ENCODE results near the gene GLT1D1.

The GLT1D1 gene

DNA sequence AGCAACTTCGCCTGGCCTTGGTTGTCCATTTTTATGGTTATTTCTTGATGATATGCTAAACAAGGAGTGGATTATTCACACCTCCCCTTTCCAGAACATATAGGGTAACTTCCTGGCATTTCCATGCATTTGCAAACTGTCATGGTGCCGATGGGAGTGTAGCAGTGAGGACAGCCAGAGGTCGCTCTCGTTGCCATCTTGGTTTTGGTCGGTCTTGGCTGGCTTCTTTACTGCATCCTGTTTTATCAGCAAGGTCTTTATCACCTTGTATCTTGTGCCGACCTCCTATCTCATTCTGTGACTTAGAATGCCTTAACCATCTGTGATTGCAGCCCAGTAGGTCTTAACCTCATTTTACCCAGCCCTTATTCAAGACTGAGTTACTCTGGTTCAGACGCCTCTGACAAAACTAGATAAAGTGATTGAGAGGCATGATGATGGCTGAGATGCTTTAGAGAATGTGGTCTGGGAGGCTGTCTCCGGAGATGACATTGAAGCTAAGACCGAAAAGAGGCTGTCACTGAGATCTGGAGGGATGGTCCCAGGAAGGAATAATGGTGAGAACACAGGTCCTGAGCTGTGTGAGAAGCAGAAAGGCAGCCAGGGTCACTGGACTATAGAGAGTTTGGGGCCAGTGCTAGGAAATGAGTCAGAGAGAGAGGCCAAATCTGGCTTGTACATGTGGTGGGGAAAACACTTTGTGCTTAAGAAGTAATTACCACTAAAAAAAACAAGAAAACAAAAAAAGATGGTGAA, 2.9 kb downstream of the GLT1D1 start:
- no peak for DNase-seq (ENCODE audit: low spot score)

DNA sequence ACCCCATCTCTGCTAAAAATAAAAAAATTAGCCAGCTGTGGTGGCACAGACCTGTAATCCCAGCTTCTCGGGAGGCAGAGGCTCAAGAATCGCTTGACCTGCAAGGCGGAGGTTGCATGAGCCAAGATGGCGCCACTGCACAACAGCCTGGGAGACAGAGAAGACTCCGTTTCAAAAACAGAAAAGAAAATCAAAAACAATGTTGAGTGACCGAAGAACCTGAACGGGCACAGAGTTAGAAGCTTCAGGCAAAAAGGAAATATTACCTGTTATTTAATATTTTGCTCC, 3.5 kb downstream of the GLT1D1 start:
- no peak for DNase-seq (ENCODE audit: low spot score)

DNA sequence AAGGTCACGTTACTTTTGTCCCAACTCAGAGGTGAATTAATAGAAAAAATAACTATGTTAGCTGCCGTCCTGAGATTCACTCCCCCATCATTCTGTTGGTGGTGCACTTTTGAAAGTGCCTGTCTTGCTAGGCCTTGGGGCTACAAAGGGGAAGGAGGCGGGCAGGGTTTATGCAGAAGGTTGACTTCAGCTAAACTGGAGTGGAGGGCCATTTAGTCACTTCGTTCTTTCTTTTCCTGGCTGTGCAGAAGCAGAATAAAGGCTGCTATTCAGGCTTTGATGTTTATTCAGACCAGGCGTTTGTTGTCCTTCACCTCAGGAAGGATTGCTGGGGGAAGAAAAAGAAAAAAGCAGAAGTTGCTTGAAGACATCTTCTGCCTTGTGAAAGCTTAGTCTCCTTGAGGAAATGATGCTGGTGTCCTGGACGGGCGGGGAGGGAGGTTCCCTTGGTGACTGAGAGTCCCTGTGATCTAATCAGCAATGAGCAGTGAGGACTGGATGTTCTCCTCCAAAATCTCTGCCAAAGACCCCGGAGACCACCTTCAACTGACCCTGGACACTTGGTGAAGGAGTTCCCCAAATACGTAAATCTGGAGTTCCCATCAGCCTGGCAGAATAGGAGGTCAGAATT, 4.0 kb downstream of the GLT1D1 start:
- no peak for DNase-seq (ENCODE audit: low spot score)

DNA sequence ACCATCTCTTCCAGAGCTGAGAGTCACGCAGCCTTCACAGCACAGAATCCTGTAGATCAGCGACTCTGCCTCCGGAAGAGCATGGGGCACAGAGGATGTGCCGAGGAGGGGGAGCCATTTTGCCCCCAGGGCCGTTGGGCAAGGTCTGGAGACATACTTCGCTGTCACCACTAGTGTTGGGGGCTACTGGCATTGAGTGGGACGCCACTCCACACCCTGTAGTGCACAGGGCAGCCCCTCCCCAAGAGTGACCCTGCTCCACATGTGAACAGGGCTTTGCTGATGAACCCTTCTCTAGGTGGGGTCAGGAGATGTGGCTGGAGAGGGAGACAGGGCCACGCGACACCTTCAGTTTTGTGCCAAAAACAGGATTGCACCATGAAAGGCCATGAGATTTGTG, 6.0 kb downstream of the GLT1D1 start:
- no peak for DNase-seq (ENCODE audit: low spot score)

DNA sequence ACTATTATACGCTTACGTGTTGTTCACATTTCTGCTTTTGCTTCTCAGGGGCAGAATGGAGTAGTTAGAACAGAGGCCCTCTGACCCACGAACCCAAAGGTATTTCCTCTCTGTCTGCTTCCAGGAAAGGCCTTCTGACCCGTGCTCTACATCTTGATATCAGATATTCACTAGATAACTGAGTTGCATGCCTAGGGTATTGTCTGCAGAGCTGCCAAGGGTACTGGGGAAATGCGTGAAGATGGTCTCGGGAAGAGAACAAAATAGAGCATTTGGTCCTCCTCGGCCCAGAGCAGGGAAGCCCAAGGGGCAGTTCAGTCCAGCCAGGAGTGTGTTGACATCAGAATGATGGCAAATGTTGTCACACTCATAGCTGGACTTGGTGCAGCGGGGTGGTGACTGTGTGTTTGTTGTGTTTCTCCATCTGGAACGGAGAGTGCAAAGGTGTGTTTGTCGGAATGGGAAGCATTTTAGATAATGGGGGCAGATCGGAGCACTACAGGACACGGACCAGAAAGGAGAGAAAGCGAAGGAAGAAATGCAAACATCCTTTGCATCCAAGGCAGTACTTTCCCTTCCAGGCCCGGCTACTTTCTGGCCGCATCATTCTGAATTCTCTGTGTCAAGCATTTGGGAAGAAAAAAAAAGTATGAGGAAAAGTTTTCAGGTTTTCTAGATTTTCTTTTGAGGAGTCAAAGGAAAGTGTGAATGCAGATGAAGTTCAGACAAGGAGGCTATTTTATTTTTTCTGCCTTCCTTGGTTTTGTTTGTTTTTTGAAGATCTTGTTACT, 8.1 kb downstream of the GLT1D1 start:
- DNase-seq (ENCODE audit: low spot score): no peak

DNA sequence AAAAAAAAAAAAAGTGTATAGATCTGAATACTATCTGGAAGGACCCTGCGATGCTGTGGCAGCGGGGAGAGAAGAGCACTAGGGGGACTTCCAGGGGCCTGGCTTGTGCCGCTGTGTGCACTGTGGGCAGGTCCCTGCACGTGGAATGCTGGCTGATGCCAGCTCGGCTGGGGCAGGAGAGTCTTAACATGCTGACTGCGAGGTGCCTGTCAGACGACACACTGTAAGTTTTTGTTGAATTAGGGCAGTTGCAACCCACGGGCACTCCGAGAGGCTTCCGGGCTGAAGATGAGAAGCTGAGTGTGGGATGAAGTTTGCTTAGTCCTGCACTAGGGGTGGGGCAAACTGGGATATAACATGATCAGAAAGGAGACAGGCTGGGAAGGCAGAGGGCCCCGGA, 10.7 kb downstream of the GLT1D1 start:
- no peak for DNase-seq (ENCODE audit: low spot score)

DNA sequence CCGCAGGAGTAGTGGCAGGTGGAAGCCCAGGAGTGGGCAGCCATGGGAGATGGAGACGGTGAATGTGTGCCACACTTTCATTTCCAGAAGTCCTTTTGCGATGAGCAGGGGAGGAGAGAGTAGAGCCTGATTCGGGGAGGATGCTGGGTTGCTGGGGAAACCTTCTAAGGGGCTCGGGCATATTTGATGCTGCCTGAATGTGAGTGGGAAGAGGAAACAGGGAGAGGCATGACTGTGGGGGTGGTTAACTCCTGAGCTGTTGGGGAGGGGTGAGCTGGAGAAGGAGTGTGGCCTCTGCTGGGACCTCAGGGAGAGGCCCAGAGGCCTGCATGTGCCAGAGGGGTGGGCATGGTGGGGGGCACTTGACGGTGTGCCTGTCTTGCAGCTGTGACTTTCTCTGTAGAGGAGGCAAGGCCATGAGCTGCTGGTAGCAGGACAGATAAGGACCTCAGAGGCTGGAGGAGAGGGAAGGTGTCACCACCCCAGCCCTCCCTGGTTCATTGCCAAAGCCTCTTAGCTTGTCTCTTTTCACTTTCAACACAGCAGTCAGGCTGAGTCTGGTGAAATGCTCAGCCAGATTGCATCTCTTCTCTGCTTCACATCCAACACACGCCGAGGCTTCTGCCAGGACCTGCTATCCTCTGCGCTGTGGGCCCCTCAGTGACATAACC, 11.4 kb downstream of the GLT1D1 start:
- no peak for DNase-seq (ENCODE audit: low spot score)

DNA sequence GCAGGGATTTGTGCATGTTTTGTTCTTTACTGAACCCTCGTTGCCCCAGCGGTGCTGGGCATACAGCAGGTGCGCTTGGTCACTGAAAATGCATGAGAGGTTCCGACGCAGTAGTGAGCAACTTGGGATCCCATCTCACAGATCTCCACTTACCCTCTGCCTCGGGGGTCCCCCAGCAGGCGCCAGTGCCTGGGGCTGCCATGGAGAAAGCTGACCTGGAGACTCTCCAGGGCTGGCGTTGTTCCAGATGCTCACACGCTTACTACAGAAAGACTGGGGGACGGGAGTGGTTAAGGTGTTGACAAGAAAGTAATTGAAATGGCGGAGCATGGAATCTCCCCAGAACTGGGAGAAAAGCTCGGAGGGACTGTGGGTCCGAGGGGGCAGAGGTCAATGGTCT, 14.2 kb downstream of the GLT1D1 start:
- DNase-seq (ENCODE audit: low spot score): no peak

DNA sequence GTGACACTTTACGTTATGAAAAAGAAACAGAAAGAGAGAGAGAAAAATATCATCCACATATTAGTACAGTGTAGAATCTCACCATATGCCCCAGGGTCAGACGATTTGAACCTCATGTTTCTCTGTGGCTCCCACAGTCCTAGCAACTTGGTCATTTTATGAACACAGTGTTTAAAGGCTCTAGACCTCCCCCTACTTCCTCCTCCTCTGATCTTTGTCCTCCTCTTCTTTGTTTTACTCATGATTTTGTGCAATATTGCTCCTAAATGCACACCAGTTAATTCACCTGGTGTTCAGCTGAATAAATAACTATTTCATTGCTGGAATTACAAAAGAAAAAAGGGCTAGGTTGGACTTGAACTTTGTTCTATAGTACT, 18.2 kb downstream of the GLT1D1 start:
- no peak for DNase-seq (ENCODE audit: low spot score)

DNA sequence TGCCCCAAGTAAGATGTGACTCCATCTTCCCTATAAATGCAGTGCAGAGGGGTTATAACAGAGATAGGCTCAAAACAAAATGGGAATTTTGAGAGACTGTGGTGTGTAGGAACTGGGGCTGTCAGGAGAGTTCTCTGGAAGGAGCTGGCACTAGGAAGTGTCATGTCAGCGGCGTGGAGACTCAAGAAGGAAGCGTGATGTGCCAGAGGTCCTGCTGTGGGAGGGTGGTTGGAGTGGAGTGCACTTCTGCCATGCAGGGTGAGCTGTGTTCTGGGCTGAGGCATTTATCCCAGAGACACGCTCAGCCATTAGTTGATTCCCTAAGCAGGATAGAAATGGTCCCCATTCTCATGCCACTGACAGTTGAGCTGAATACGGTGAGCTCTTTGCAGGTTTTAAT, 19.0 kb downstream of the GLT1D1 start:
- no peak for DNase-seq (ENCODE audit: low spot score)

DNA sequence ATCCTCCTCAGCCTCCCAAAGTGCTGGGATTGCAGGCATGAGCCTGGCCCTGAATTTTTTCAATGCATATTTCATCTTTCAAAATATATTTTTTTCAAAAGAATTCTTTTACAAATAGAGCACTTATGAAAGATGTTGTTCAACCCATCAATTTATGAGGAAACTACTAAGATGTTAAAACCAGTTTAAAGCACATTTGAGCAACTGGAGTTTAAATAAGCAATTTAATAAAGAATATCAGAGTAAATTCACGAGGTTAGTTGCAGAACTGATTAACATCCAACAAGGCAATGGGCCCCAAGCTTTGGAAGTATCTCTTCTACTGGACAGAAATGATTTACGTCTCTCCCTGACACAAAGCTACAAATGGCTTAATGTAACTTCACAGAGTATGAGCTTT, 23.3 kb downstream of the GLT1D1 start:
- DNase-seq (ENCODE audit: low spot score): no peak

DNA sequence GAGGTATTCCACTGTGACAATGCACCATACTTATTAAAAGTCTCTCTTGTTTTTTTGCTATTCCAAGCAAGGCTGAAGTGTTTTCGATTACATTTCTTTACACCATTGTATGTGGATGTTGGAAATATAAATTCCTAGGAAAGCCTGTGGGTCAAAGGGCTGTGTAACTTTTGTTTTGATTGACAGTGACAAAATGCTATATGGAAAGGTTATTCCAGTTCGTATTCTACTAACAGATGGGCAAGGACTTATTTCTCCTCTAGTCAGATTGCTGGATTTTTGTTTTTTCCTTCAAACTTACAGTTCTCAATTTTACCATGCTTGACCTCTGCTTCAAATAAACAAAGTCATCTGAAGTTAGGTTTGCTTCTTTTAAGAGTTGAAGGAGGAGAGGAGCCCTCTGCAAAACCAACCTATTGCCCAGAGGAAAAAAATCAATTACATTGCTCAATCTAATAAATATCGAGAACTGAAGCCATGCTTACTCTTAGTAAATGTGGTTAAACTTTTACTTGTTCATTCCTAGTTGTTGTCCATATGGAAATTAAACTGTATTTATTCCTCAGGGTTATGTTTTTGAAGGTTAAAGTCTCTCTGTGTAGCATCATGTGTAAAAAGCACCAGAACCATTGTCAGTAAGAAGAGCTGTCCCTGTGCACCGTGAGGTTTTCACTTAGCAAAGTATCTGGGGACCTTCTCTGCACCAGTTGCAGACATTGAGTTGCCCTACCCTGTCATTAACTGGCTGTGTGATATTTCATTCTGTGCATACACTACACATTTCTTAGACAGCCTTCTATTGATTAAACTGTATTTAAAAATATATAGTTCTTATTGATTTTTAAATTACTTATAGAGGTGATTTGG, 26.9 kb downstream of the GLT1D1 start:
- no peak for DNase-seq (ENCODE audit: low spot score)

DNA sequence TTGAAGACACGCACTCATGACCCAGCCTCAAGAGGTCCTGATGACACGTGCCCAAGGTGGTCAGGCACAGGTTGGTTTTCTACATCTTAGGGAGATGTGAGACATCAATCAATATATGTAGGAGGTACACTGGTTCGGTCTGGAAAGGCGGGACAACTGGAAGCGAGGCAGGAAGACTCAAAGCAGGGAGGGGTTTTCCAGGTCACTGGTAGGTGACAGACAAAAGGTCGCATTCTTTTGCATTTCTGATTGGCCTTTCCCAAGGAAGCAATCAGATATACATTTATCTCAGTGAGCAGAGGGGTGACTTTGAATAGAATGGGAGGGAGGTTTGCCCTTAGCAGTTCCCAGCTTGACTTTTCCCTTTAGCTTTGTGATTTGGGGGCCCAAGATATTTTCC, 38.6 kb downstream of the GLT1D1 start:
- DNase-seq (ENCODE audit: low spot score): no peak

DNA sequence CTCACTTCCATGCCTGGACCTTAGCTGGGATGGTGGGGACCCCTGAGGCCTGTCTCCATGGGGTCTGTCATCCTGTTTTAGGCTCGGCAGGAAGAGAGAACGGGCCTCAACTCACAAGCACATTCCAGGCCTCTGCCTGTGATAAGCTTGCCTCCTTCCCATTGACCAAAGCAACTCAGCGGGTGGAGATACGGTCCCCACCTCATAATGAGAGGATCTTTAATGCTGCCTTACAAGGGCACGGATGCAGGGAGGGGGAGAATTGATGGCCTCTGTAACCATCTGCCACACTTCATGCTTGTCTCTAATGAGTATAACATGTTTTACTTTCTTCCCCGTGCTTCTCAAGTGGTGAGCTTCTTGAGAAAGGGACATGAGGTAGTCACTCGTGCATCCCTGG, 50.0 kb downstream of the GLT1D1 start:
- DNase-seq (ENCODE audit: low spot score): no peak

DNA sequence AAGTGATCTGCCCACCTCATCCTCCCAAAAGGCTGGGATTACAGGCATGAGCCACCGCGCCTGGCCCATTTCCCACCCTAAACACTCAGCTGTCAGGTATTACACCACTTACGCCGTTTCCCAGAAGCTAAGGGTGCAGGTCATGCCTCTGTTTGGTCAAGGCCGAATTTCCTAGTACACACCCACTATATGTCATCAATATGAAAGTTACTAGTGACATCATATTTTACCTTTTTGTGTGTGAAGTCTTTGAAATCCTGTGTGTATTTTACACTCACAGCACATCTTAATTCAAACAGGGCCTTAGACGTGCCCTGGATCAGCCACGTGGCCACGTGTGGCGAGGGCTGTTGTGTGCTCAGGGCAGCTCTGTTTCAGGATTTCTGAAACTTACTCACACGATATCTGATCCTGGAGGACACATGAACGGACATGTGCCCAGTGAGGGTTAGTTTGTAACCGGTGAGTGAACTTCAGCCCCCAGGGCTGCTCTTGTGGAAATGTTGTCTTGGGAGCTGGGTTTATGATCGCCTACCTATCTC, 51.8 kb downstream of the GLT1D1 start:
- no peak for DNase-seq (ENCODE audit: low spot score)

DNA sequence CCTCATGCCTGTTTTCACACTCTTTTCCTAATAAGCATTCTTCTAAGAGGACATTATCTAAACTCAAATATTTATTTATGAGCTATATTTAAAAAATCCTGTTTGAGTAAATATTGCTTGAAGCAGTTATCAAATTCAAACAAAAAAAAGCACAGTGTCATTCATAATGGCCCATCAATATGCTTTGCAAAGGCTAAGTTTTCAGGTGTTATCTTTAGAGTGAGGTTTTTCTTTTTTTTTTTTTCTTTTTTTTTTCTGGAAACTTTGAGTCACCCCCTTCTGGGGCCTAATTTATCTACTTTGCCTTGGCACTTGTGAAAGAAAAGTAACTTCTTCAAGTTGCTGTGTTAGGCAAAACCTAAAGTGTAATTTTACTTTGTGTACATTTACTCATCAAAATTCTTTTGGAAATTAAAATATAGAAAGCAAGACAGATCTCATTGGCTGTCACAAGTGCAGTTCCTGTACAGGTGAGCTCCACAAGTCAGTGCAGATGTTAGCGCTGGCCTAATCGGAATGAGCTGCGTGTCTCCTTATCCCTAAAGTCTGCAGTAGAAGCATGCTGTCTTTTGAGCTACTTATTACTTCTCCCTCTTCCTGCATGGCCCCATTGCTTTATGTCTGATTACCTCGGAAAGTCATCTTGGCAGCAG, 53.3 kb downstream of the GLT1D1 start:
- DNase-seq (ENCODE audit: low spot score): no peak

DNA sequence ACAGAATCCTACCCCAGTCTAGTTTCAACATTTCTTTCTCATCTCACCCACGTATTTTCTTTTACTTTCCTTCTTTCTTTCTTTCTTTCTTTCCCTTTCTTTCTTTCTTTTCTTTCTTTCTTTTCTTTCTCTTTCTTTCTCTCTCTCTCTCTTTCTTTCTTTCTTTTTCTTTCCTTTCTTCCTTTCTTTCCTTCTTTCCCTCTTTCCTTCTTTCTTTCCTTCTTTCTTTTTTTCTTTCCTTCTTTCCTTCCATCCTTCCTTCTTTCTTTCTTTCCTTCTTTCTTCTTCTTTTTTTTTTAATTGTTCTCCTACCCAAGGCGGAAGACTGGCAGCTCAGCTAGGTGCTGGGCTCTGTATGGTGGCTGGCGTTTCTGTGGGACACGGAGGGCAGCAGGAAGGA, 55.0 kb downstream of the GLT1D1 start:
- no peak for DNase-seq (ENCODE audit: low spot score)

DNA sequence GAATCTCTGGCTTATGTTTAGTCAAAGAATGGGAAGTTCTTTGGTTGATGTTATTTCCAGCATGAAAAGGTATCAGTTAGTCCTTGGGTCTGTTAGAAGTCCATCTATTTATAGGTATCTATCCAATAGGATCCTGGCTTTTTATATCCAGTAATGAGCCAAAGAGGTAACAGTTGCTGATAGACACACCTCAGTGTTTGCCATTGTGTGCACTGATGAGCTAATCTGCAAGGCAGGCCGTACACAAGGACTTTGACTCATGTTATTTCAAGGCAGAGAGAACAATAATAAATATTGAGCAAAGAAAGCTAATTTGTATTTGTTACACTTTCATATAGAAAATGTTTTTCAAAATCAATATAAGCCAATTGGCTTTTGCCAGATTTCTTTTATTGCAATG, 56.4 kb downstream of the GLT1D1 start:
- DNase-seq (ENCODE audit: low spot score): no peak

DNA sequence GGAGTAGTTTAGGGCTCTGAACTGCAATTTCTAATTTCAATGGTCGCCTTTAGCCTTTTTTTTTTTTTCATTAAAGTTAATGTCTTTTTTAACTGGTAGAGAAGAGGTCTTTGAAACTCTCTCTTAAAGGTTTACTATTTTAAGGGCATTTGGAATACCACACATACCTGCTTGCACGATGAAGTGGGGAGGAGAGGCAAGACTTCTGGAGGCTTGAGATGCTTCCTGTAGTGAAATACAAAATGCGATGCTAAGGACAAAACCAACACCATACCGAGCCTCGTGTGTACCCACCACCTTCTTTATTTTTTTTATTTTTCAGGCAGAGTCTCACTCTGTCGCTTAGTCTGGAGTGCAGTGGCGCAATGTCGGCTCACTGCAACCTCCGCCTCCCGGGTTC, 57.4 kb downstream of the GLT1D1 start:
- no peak for DNase-seq (ENCODE audit: low spot score)

DNA sequence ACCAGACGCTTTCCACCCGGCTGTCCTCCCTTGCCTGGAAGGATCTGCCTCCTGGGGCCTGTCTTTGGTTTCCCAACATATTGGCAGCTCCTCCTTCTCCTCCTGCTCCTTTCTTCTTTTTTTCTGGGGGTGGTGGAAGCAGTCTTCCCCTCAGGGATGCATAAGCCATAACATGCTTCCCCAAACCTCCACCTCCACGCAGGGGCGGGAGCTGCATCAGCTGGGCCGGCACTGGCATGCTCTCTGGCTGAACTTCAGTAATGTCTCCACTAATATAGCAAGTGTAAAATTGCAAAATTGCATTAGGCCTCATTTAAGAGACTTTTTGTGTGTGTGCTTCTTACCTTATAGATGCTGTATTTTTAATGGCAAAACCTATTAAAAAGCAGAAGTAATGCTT, 58.6 kb downstream of the GLT1D1 start:
- no peak for DNase-seq (ENCODE audit: low spot score)

DNA sequence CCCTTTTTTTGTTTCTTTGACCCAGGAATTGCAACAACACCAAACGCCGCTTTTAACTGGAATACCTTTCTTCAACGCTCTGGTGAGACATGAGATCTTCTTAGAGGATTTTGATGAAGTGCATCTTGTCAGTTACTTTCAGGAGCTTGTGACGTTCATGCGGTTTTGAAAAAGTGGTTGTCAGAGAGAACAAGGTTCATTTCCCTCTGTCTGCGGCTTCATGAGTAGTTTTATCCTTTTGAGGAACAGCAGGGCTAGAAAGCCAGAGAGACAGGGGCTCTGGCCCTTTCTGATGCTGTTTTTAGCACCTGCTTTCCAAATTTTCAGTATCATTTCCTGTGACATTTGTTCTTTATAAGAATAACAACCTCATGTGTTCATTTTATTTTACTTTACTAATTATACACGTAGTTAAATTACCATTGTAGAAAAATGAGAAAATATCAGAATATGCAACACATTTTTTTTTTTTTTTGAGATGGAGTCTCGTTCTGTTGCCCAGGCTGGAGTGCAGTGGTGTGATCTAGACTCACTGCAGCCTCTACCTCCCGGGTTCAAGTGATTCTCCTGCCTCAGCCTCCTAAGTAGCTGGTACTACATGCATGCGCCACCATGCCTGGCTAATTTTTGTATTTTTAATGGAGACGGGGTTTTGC, 61.8 kb downstream of the GLT1D1 start:
- DNase-seq (ENCODE audit: low spot score): no peak

Measured in AG08396 (cell line).